Measurements from ENCODE around the gene MATN3. TPM values are rescaled to one million over a fixed set of nuclear protein-coding genes. Genes with fewer than 3 reads are reported as not detected.

Gene MATN3
- polyA plus RNA-seq, 1 experiment = 0.92 TPM

DNA sequence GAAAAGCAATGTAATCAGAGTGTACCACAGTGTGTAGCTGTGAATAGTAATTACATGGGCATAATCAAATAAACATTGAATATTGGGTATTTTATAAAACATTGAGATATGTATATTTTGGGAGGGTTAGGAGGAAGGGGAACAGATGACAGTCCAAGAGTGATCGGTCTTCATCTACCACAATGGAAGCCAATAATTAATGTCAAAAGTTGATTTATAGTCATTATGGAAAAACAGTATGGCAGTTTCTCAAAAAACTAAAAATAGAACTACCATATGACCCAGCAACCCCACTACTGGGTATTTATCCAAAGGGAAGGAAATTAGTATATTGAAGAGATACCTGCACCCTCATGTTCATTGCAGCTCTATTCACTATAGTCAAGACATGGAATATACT lies 44.8 kb upstream of the MATN3 start:
- POLR2A ChIA-PET = no interaction called here
- H3K4me3 ChIP-seq (ENCODE audit: low read depth, low read length) = no peak overlapping the region
- CTCF ChIA-PET = interaction anchor here (1.0 kb wide), 1 partner anchor 8 kb away, joined by 3 read pairs; no protein-coding TSS in a partner anchor
- TF ChIP-seq, protein P1, sequence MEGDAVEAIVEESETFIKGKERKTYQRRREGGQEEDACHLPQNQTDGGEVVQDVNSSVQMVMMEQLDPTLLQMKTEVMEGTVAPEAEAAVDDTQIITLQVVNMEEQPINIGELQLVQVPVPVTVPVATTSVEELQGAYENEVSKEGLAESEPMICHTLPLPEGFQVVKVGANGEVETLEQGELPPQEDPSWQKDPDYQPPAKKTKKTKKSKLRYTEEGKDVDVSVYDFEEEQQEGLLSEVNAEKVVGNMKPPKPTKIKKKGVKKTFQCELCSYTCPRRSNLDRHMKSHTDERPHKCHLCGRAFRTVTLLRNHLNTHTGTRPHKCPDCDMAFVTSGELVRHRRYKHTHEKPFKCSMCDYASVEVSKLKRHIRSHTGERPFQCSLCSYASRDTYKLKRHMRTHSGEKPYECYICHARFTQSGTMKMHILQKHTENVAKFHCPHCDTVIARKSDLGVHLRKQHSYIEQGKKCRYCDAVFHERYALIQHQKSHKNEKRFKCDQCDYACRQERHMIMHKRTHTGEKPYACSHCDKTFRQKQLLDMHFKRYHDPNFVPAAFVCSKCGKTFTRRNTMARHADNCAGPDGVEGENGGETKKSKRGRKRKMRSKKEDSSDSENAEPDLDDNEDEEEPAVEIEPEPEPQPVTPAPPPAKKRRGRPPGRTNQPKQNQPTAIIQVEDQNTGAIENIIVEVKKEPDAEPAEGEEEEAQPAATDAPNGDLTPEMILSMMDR (IDR thresholded peaks at IDR 0.05; ENCODE audit: insufficient read depth, low read depth, low read length) = no peak
- H3K36me3 ChIP-seq (ENCODE audit: control insufficient read depth, insufficient read depth, low read length) = no peaks in the 10 kb centered on the region
- no peaks in the 10 kb centered on the region for H3K27me3 ChIP-seq (ENCODE audit: control insufficient read depth, insufficient read depth, low read length)
- DNase-seq (ENCODE audit: low read depth) = no peak

DNA sequence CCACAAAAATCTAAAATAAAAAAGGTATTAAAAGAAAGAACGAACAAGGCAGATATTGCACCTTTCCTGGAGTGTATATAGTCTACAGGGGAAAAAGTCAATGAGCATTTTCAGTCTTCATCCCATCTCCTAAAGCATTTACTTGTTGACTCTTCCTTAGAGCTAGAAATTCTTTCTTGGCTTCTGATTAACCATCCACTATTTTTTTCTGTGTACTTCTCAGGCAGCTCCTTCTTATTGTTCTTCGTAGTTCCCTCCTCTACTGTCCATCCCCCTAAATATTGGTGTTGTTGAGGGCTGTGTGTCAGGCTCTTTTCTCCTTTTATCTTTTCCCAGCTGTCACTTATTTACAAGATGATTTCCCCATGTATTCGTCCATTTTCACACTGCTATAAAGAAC lies 42.5 kb upstream of the MATN3 start:
- Histone ChIP-seq H3K4me3 (ENCODE audit: low read depth, low read length) (no peak overlapping the region), H3K27me3 (ENCODE audit: control insufficient read depth, insufficient read depth, low read length) (no peaks in the 10 kb centered on the region), H3K36me3 (ENCODE audit: control insufficient read depth, insufficient read depth, low read length) (no peaks in the 10 kb centered on the region)
- ChIA-PET CTCF (interaction anchor here (0.8 kb wide), 1 partner anchor 39 kb away, joined by 3 read pairs; no protein-coding TSS in a partner anchor), POLR2A (no interaction called here)
- TF ChIP-seq, protein P1 (IDR thresholded peaks at IDR 0.05; ENCODE audit: insufficient read depth, low read depth, low read length) = no peak
- DNase-seq (ENCODE audit: low read depth) = no peak

DNA sequence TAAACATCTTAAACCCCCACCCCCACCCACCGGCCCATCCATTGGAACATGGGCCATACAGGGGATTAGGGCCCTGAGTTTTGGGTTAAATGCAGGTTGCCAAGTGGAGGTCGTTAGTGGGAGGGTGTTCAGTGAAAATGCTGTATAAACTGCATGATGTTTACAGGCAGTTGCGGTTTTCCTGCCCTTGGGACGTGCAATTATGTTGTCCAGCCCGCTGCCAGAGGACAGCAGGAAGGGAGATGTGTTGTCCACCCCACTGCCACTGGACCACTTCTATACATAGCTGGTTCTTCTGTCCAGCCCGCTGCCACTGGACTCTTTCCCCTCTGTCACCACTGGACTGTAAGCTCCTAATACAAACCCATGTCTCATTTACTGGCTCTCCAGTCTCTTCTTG lies 41.7 kb upstream of the MATN3 start:
- TF ChIP-seq, protein P1 (IDR thresholded peaks at IDR 0.05; ENCODE audit: insufficient read depth, low read depth, low read length) = no peak
- POLR2A ChIA-PET = no interaction called here
- DNase-seq (ENCODE audit: low read depth) = no peak
- no peak overlapping the region for H3K4me3 ChIP-seq (ENCODE audit: low read depth, low read length)
- H3K36me3 ChIP-seq (ENCODE audit: control insufficient read depth, insufficient read depth, low read length) = no peaks in the 10 kb centered on the region
- no peaks in the 10 kb centered on the region for H3K27me3 ChIP-seq (ENCODE audit: control insufficient read depth, insufficient read depth, low read length)
- CTCF ChIA-PET = interaction anchor here (0.7 to 1.9 kb wide), 3 partner anchors 35 to 43 kb away, joined by 3 to 6 read pairs (median 6); no protein-coding TSS in a partner anchor

DNA sequence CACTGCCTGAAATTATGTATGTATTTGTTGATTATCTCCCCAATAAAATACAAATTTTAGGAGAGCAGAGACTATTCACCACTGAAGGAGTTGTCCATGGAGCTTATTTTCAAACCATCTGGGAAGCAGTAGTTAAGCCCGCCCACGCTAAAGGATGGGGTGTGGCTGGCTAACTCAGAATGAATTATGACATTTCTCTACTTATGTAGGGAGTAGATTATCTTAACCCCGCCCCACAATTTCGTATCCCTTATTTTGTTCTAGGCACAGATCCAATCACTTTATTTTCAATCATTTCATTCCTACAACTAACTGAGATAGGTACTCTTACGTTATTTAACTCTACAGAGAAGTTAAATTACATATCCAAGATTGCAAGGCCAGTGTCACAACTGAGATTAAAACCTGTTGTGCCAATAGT lies 40.4 kb upstream of the MATN3 start:
- Histone ChIP-seq H3K27me3 (ENCODE audit: control insufficient read depth, insufficient read depth, low read length) (no peaks in the 10 kb centered on the region), H3K4me3 (ENCODE audit: low read depth, low read length) (peak overlapping the region; percentile 95), H3K36me3 (ENCODE audit: control insufficient read depth, insufficient read depth, low read length) (no peaks in the 10 kb centered on the region)
- no peak for DNase-seq (ENCODE audit: low read depth)
- POLR2A ChIA-PET = interaction anchor here (1.0 kb wide), 1 partner anchor 18 kb away, joined by 3 read pairs; no protein-coding TSS in a partner anchor
- CTCF ChIA-PET = interaction anchor here (1.0 to 2.3 kb wide), 5 partner anchors 8 to 87 kb away, joined by 3 to 18 read pairs (median 6); no protein-coding TSS in a partner anchor
- TF ChIP-seq, protein P1 (IDR thresholded peaks at IDR 0.05; ENCODE audit: insufficient read depth, low read depth, low read length) = no peak

DNA sequence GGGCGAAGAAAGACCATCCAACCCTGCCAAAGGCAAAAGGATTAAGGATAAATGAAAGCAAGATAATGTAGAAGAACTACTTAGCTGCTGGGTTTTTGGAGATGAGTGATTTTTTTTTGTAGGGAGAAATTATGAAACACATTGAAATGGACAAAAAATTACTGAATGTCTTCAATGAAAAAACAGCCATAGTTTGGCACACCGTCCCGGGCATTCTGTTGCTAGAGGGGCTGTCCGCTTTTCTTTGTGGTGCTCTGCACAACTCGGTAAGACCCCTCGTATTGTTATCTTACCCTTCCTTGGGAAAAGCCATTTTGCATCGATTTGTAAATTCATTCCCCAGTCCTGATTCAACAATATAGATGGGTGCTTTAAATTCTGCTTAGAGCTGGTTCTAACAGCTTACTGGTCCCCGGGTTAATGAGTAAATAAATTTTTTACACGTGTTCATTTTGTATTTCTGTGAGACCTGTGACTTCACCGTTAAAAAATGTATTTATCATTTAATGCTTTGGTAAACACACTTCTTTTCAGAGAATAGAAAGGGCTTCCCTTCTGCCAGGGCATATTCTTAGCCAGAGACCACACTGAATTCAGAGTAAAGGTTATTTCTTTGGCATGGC lies 39.9 kb upstream of the MATN3 start:
- TF ChIP-seq, protein P1 (IDR thresholded peaks at IDR 0.05; ENCODE audit: insufficient read depth, low read depth, low read length) = no peak
- H3K27me3 ChIP-seq (ENCODE audit: control insufficient read depth, insufficient read depth, low read length) = no peaks in the 10 kb centered on the region
- ChIA-PET CTCF (interaction anchor here (0.6 to 2.3 kb wide), 7 partner anchors 9 to 88 kb away, joined by 3 to 18 read pairs (median 4); no protein-coding TSS in a partner anchor), POLR2A (interaction anchor here (0.8 to 1.4 kb wide), 4 partner anchors 10 to 42 kb away, joined by 3 to 7 read pairs (median 4); no protein-coding TSS in a partner anchor)
- no peaks in the 10 kb centered on the region for H3K36me3 ChIP-seq (ENCODE audit: control insufficient read depth, insufficient read depth, low read length)
- peak overlapping the region; percentile 95 for H3K4me3 ChIP-seq (ENCODE audit: low read depth, low read length)
- DNase-seq (ENCODE audit: low read depth) = no peak

Data from BJ (cell line).